H4 (cell line): ENCODE data around the gene CGN. TPM values are rescaled to one million over a fixed set of nuclear protein-coding genes. Genes with fewer than 3 reads are reported as not detected.

Source experiments
- total RNA-seq: library from RNA; depleted of rRNA; stranded (reverse); fragments of >200 nt; shearing (Covaris generic); gene quantifications from 2 replicates; pipeline ENCODE4 v1.2.3, GENCODE V29; 2014; rRNA removed

CGN gene
- total RNA-seq, 1 experiment from 2014 or later, result 1.8 TPM

Other genes starting within 250 kb of the CGN start
- gene ZNF687, start 229.1 kb upstream of the CGN start, total RNA-seq, result 7.4 and 8.7 TPM in 2 replicates
- 19.7 and 21.2 TPM in 2 replicates for gene PI4KB, start 184.0 kb upstream of the CGN start, total RNA-seq
- gene RFX5, start 164.1 kb upstream of the CGN start, total RNA-seq, result 49.6 and 49.7 TPM in 2 replicates
- gene SELENBP1, start 138.7 kb upstream of the CGN start, total RNA-seq, result 3.3 and 5.8 TPM in 2 replicates
- 726 and 740 TPM in 2 replicates for gene PSMB4, start 111.8 kb upstream of the CGN start, total RNA-seq
- gene POGZ, start 51.9 kb upstream of the CGN start, total RNA-seq, result 10.2 and 16.6 TPM in 2 replicates
- 4.1 and 4.5 TPM in 2 replicates for gene TUFT1, start 28.9 kb downstream of the CGN start, total RNA-seq
- 17.0 and 17.7 TPM in 2 replicates for gene SNX27, start 100.7 kb downstream of the CGN start, total RNA-seq
- not detected in 2 replicates for gene CELF3, start 205.4 kb downstream of the CGN start, total RNA-seq
- gene RIIAD1, start 210.1 kb downstream of the CGN start, total RNA-seq, result not detected in 2 replicates